G401 (cell line): ENCODE measurements around the gene MYL5. TPM values are rescaled to one million over a fixed set of nuclear protein-coding genes. Genes with fewer than 3 reads are reported as not detected.

ENCODE experiments used
- DNase-seq: peaks from one replicate; pipeline ENCODE4 v3.0.0-alpha.2; 2015; ENCODE audit warnings: low spot score
- in situ Hi-C: cut with HindIII; loops from 2 replicates; pipeline ENCODE4 v1.10.0; 2016; ENCODE audit warnings: low sequenced_read_pairs, mixed read lengths
- total RNA-seq: library from RNA; depleted of rRNA; stranded (reverse); fragments of >200 nt; shearing (Covaris generic); gene quantifications from 2 replicates; pipeline ENCODE4 v1.2.3, GENCODE V29; 2014

The MYL5 gene
- total RNA-seq, 1 experiment from 2014 or later, result 4.5 TPM

GRCh38 chr4:654871-655463, 19.4 kb upstream of the MYL5 start:
- in situ Hi-C loops, result no loop called here
- no peak for DNase-seq

GRCh38 chr4:655464-656151, 18.7 kb upstream of the MYL5 start:
- in situ Hi-C loops, result no loop called here
- no peak for DNase-seq

DNA sequence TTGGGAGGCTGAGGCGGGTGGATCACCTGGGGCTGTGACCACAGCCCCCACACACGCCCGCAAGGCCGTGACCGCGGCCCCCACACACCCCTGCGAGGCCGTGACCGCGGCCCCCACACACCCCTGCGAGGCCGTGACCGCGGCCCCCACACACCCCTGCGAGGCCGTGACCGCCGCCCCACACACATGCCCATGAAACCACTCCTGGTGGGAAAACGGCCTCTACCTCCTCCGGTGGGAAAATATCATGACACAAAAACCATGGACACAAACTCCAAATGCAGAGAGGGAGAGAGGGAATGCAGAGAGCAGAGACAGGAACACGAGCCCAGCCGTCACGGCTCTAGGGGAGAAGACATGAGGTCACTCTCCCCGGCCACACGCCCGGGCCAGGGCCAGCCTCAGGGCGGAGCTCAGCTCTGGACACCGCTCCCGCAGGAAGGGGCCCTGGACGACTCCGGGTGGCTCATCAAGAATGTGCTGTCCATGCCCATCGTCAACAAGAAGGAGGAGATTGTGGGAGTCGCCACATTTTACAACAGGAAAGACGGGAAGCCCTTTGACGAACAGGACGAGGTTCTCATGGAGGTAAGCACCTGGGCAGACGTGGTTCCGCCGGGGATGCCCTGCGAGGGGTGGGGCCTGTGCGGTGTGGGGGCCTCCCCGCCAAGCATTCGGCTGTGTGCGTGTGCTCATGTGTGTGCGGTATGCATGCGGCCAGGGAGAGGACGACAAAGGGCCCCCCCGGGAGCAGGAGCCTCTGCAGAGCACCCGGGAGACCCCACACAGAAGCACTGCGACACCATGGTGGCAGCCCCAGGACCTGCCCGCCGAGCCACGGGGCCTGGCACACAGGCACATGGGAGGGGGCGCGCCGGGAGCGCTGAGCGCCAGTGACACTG, 17.7 kb upstream of the MYL5 start:
- in situ Hi-C loops, result no loop called here

DNA sequence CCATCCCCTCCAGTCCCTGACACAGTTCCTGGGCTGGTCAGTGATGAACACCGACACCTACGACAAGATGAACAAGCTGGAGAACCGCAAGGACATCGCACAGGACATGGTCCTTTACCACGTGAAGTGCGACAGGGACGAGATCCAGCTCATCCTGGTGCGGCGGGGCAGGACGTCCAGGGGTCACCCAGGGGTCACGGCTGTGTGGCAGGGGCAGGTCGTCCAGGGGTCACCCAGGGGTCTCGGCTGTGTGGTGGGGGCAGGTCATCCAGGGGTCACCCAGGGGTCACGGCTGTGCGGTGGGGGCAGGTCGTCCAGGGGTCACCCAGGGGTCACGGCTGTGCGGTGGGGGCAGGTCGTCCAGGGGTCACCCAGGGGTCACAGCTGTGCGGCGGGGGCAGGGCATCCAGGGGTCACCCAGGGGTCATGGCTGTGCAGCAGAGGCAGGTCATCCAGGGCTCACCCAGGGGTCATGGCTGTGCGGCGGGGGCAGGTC, 17.0 kb upstream of the MYL5 start:
- in situ Hi-C loops, result no loop called here
- no peak for DNase-seq

More for the DNA sequence above, 17.7 kb upstream of the MYL5 start:
- no peak for DNase-seq

- in situ Hi-C loops, result no loop called here
- DNase-seq, result no peak
Measured at GRCh38 chr4:657834-658667, 16.3 kb upstream of the MYL5 start.

DNA sequence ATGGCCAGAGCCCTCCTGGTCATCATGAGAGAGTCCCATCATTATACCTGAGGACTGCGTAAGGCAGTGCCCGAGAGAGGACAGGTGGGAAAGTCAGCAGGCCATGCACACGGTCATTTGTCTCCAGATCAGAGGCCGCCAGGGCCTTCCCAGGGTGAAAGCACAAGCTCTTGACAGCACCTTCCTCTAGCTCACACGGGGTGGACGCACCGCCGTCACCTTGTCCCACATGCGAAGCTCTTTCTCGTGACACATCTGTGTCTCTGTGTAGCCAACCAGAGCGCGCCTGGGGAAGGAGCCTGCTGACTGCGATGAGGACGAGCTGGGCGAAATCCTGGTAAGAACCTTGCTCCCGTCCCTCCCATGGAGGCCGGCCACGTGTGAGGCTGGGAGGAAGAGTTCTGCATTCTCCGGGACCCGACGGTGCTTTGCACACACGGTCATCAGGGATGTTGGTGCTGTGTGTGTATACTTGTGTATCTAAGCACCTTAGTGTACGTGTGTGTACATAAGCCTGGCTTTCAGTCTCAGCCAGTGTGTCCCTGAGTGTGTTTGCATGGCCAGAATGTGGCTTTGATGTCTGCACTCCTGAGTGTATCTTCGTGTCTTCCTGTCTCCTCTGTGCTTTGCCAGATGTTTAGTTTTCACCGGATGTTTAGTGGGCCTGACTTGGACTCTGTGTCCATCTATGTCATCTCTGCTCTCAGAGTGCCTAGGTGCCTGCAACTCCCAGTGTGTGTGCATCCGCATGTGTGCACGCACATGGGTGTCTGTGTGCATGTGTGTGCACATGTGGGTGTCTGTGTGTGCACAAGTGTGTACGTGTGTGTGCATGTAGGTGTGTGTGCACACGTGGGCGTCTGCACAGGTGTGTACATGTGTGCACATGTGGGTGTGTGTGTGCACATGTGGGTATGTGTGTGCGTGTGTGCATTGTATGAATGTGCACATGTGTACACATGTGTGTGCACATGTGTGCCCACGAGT, 15.4 kb upstream of the MYL5 start:
- in situ Hi-C loops, result no loop called here
- no peak for DNase-seq

GRCh38 chr4:659851-660250, 14.5 kb upstream of the MYL5 start:
- DNase-seq, result no peak
- in situ Hi-C loops, result no loop called here

- no peak for DNase-seq
- in situ Hi-C loops, result no loop called here
Measured at GRCh38 chr4:660401-660800, 13.9 kb upstream of the MYL5 start.

GRCh38 chr4:661231-661630, 13.1 kb upstream of the MYL5 start:
- in situ Hi-C loops, result no loop called here
- no peak for DNase-seq

- in situ Hi-C loops, result no loop called here
- no peak for DNase-seq
Measured at GRCh38 chr4:661881-662761, 12.2 kb upstream of the MYL5 start.

GRCh38 chr4:663046-663437, 11.3 kb upstream of the MYL5 start:
- in situ Hi-C loops, result no loop called here
- no peak for DNase-seq

- in situ Hi-C loops, result no loop called here
- no peak for DNase-seq
Measured at GRCh38 chr4:663438-664428, 10.6 kb upstream of the MYL5 start.

GRCh38 chr4:664713-665231, 9.6 kb upstream of the MYL5 start:
- in situ Hi-C loops, result no loop called here
- DNase-seq, result no peak

GRCh38 chr4:665381-665750, 9.0 kb upstream of the MYL5 start:
- no peak for DNase-seq
- in situ Hi-C loops, result no loop called here

GRCh38 chr4:665751-666435, 8.4 kb upstream of the MYL5 start:
- in situ Hi-C loops, result no loop called here
- no peak for DNase-seq
